ENCODE measurements around the gene GPR135.

Gene GPR135

DNA sequence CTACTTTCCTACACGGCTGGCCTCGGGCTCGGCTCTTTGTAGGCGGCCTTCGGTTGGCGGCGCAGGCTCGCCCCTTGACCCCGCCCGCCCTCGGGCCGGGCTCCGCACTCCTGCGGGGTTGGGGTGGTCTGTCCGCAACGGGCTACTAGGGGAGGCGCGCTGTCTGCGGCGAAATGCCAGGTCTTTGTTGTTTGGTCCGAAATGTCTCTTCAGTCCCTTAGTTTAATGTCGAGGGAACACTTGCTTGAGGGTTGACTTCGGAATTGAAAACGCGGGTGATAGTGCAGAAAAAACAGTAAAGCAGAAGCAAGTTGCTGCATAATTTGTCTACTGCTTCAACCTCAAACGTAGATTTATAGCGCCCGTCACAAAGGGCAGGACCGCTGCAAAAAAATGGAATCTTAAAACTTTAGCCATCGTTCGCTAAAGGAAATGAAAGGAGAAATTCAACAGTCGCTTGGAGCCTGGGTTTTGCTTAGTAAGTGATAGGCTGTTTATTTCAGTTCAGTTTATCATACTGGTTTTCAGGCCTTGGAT lies 19.5 kb upstream of the GPR135 start:
- CTCF ChIA-PET, result interaction anchor here (0.8 to 2.0 kb wide), 6 partner anchors 11 to 92 kb away, joined by 3 to 15 read pairs (median 4); partner anchors contain the start of gene CCDC175
- POLR2A ChIA-PET, result interaction anchor here (0.7 to 2.1 kb wide), 20 partner anchors 8 to 764 kb away, joined by 3 to 15 read pairs (median 4); partner anchors contain the start of genes CCDC175, DAAM1 and PPM1A

DNA sequence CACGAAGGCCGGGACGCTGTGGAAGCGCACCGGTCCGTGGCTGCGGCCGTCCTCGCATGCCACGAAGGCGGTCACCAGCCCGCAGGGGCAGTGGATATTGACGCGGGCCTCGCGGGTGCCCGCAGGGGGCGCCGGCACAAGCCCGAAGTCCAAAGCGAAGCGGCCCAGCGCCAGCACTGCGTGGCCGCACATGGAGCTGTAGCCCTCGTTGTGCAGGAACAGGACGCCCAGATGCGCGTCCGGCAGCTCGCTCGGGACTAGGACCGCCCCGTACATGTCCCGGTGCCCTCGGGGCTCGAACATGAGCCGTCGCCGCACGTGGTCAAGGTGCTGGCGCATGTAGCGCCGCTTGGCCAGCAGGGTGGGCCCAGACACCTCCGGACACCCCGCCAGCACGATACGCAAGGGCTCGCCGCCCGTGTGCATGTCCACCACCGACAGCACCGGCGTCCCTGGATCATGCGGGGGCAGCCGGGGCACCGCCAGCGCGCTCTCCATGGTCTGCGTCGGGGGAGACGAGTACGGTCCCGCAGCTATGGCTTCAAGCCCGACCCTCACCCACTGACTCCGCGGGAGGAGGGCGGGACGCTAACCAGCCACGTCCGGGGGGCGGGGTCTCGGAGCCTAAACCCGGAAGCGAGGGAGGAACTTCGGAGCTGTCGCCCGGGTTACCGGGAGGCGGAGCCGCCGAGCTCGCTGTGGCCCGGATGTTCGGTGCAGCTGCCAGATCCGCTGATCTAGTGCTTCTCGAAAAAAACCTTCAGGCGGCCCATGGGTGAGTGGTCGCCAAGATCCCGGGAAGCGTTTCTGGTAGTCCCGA lies 18.8 kb upstream of the GPR135 start, which contains the start of the genes JKAMP and L3HYPDH:
Gene JKAMP (plus strand): TSS at position 699 of the 820 bp plus-strand sequence. CDS start 73 bp downstream, at position 772.
Gene L3HYPDH (minus strand): TSS at position 590 of the 820 bp plus-strand sequence. CDS start 92 bp downstream, at position 498.
- POLR2A ChIA-PET, result interaction anchor here (0.7 to 2.1 kb wide), 23 partner anchors 9 to 765 kb away, joined by 3 to 15 read pairs (median 4); partner anchors contain the start of genes CCDC175, DAAM1, PPM1A and RTN1
- TF ChIP-seq L3MBTL2 (conservative IDR thresholded peaks at IDR 0.05), result peak; percentile 98
- TF ChIP-seq HDGF (IDR thresholded peaks at IDR 0.05; ENCODE audit: borderline replicate concordance), result no peak
- TF ChIP-seq FOXK2 (IDR thresholded peaks at IDR 0.05), result no peak
- peak; percentile 91 for TF ChIP-seq ELF4 (IDR thresholded peaks at IDR 0.05)
- TF ChIP-seq TARDBP (IDR thresholded peaks at IDR 0.05), result no peak
- no peak for TF ChIP-seq ARNT (IDR thresholded peaks at IDR 0.05)
- no peak for TF ChIP-seq BHLHE40 (IDR thresholded peaks at IDR 0.05; ENCODE audit: borderline replicate concordance)
- TF ChIP-seq, protein P1, sequence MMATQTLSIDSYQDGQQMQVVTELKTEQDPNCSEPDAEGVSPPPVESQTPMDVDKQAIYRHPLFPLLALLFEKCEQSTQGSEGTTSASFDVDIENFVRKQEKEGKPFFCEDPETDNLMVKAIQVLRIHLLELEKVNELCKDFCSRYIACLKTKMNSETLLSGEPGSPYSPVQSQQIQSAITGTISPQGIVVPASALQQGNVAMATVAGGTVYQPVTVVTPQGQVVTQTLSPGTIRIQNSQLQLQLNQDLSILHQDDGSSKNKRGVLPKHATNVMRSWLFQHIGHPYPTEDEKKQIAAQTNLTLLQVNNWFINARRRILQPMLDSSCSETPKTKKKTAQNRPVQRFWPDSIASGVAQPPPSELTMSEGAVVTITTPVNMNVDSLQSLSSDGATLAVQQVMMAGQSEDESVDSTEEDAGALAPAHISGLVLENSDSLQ (IDR thresholded peaks at IDR 0.05), result no peak
- no peak for TF ChIP-seq FOXM1 (IDR thresholded peaks at IDR 0.05; ENCODE audit: borderline replicate concordance)
- 0 out of 2 replicates have a peak, but pooled peaks have one; percentile 17 for TF ChIP-seq LEF1 (IDR thresholded peaks at IDR 0.05; ENCODE audit: borderline replicate concordance)
- TF ChIP-seq ZNF384 (IDR thresholded peaks at IDR 0.05), result no peak
- peak; percentile 96 for DNase-seq (ENCODE audit: extremely low spot score)
- CTCF ChIA-PET, result interaction anchor here (0.7 to 2.0 kb wide), 9 partner anchors 10 to 413 kb away, joined by 3 to 15 read pairs (median 4); partner anchors contain the start of gene CCDC175

More for the DNA sequence above, 19.5 kb upstream of the GPR135 start:
- no peak for TF ChIP-seq FOXM1 (IDR thresholded peaks at IDR 0.05; ENCODE audit: borderline replicate concordance)
- TF ChIP-seq, protein P1 (IDR thresholded peaks at IDR 0.05), result peak; percentile 7; the same call in 1 of the 2 replicates
- no peak for DNase-seq (ENCODE audit: extremely low spot score)

DNA sequence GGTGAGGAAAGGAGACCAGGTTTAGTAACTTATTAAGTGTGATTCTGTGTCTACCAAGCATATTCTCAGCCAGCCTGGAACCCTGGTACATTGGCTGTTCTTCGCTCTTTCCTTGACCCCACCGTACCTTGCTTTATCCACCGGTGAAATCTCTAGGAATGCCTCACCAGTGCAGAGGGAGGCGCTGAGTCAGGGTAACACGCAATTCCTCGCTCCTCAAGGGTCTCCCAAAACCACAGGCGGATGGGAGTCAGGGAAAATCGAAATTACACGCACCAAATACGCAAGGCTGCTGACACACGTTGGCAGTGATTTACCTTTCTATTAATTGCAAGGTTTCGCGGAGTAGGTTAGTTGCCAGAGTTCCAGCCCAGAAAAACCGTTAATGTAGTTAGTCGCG lies 18.2 kb upstream of the GPR135 start:
- POLR2A ChIA-PET, result interaction anchor here (1.1 to 2.1 kb wide), 13 partner anchors 8 to 387 kb away, joined by 3 to 15 read pairs (median 5); partner anchors contain the start of genes CCDC175, DAAM1 and RTN1
- CTCF ChIA-PET, result interaction anchor here (0.7 to 2.0 kb wide), 6 partner anchors 10 to 414 kb away, joined by 3 to 15 read pairs (median 4); partner anchors contain the start of gene CCDC175
- DNase-seq (ENCODE audit: extremely low spot score), result peak; percentile 19
- no peak for TF ChIP-seq ELF4 (IDR thresholded peaks at IDR 0.05)
- TF ChIP-seq ARNT (IDR thresholded peaks at IDR 0.05), result no peak
- no peak for TF ChIP-seq LEF1 (IDR thresholded peaks at IDR 0.05; ENCODE audit: borderline replicate concordance)

DNA sequence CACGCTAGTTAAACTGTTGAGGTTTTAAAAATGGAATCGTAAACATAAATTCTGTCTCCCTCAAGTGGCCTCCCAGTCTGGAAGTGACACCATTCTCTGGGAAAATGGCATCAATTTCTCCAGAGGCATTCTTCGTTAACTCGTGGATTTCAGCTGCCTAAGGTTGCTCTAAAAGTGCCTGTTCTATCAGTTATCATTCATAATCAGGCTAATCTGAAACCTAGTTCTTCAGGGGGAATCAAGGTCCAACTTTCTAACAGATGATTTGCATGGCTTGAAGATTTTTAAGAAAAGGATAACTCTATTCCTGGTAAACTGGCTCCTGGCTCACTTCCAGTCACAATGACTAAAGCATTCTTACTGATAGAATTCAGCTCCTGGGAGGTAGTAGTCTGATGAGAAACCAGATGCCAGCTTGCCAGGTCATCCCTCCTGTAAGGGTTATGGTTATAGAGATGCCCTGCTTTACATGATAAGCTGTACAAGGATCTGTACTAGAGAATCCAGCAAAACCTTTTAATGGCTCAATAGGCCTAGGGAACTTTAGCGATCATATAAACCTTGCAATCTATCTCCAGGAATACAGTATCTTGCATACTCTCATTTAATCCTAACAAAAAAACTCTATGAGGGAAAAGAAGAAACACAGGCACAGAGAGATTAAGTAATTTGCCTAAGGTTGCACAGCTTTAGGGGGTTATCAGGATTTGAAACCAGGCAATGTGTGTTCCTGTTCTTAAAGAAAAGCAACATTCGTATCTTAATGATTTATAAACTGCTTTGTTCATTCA lies 17.6 kb upstream of the GPR135 start:
- ChIA-PET POLR2A (interaction anchor here (1.2 to 2.1 kb wide), 5 partner anchors 7 to 293 kb away, joined by 3 to 15 read pairs (median 7); no protein-coding TSS in a partner anchor), CTCF (interaction anchor here (1.3 to 2.0 kb wide), 4 partner anchors 9 to 94 kb away, joined by 3 to 15 read pairs (median 4); partner anchors contain the start of gene CCDC175)
- no peak for DNase-seq (ENCODE audit: extremely low spot score)
- TF ChIP-seq NFRKB (IDR thresholded peaks at IDR 0.05) (no peak), BHLHE40 (IDR thresholded peaks at IDR 0.05; ENCODE audit: borderline replicate concordance) (no peak), SUZ12 (IDR thresholded peaks at IDR 0.05) (no peak)

DNA sequence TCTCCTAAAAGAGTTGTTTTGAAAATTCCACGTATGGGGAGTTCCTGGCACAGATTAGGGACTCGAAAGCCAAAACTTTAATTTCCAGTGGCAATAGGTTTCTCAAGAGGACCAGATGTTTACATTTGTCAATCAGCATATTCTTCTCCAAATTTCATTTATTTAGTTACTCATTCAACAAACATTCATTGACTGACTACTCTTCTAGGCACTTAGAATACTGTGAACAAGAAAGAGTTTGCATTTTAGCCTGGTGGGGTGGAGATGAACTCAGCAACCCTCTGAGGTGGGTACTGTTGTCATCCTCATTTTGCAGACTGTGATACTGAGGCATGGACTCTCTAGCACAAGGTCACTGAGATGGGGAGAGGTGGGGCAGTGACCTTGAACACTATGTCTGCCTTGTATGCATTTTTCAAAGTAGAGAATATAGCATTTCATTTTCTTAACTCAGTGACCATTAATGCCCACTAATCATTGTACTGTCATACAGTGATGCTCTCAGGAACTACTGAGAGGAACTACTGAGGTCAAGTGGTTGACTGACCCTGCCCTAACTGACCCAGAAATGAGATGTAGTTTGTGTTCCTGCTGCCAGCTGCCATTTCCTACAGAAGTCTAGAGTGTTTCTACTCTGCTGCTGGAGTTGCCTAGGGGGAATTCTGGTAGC lies 16.8 kb upstream of the GPR135 start:
- no peak for TF ChIP-seq NFRKB (IDR thresholded peaks at IDR 0.05)
- TF ChIP-seq ELF4 (IDR thresholded peaks at IDR 0.05), result no peak
- TF ChIP-seq SP1 (IDR thresholded peaks at IDR 0.05), result no peak
- no peak for TF ChIP-seq LEF1 (IDR thresholded peaks at IDR 0.05; ENCODE audit: borderline replicate concordance)
- TF ChIP-seq FOXM1 (IDR thresholded peaks at IDR 0.05; ENCODE audit: borderline replicate concordance), result no peak
- no peak for TF ChIP-seq TARDBP (IDR thresholded peaks at IDR 0.05)
- no peak for TF ChIP-seq CTBP1 (IDR thresholded peaks at IDR 0.05; ENCODE audit: borderline replicate concordance)
- ChIA-PET CTCF (interaction anchor here (1.6 kb wide), 1 partner anchor 25 kb away, joined by 3 read pairs; no protein-coding TSS in a partner anchor), POLR2A (no interaction called here)
- DNase-seq (ENCODE audit: extremely low spot score), result no peak

DNA sequence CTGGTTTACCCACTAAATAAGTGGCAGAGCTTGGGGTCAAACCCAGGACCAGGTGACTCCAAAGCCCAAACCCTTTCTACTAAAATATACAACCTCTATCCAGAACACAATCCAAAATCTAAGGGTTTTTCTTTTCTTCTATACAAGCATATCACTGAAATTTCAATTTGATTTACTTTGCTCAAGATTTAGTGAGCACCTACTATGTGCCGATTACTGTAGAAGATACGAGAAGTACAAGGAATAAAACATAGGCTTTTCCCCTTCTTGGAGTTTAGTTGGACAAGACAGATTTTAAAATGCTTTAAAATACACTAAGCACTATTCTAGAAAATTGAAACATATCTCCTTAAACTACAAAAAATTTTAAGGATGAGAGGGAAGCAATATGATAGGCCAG lies 16.2 kb upstream of the GPR135 start:
- POLR2A ChIA-PET, result no interaction called here

More for the DNA sequence above, 16.2 kb upstream of the GPR135 start:
- CTCF ChIA-PET, result no interaction called here
- no peak for DNase-seq (ENCODE audit: extremely low spot score)
- TF ChIP-seq BHLHE40 (IDR thresholded peaks at IDR 0.05; ENCODE audit: borderline replicate concordance) (no peak), FOXA1 (IDR thresholded peaks at IDR 0.05) (no peak), ELF4 (IDR thresholded peaks at IDR 0.05) (no peak), FOXM1 (IDR thresholded peaks at IDR 0.05; ENCODE audit: borderline replicate concordance) (no peak), FOXK2 (IDR thresholded peaks at IDR 0.05) (no peak), CTBP1 (IDR thresholded peaks at IDR 0.05; ENCODE audit: borderline replicate concordance) (no peak), SUZ12 (IDR thresholded peaks at IDR 0.05) (no peak), NFRKB (IDR thresholded peaks at IDR 0.05) (no peak), HDGF (IDR thresholded peaks at IDR 0.05; ENCODE audit: borderline replicate concordance) (no peak), TARDBP (IDR thresholded peaks at IDR 0.05) (no peak), ARNT (IDR thresholded peaks at IDR 0.05) (no peak), ZNF384 (IDR thresholded peaks at IDR 0.05) (no peak), LEF1 (IDR thresholded peaks at IDR 0.05; ENCODE audit: borderline replicate concordance) (no peak), SP1 (IDR thresholded peaks at IDR 0.05) (no peak), L3MBTL2 (conservative IDR thresholded peaks at IDR 0.05) (no peak)
- TF ChIP-seq, protein P1 (IDR thresholded peaks at IDR 0.05), result no peak
